ENCODE results near the gene PEX11G. TPM values are rescaled to one million over a fixed set of nuclear protein-coding genes. Genes with fewer than 3 reads are reported as not detected.

The PEX11G gene
- total and polyA plus RNA-seq, 9 of the 15 experiments (the other 6 are each of a cell fraction or from before 2014, with no cell fraction given) = 0.07 to 3.2 (median 0.70) TPM; not detected in 1

GRCh38 chr19:7505682-7506384, 17.0 kb upstream of the PEX11G start (continued):
- no peak for TF ChIP-seq SFPQ (IDR thresholded peaks at IDR 0.05; ENCODE audit: low read depth, low read length)
- peak; percentile 11; the same call in 1 of the 2 replicates for TF ChIP-seq ATF7 (IDR thresholded peaks at IDR 0.05)
- TF ChIP-seq MTF1 (CRISPR knock-in tag; IDR thresholded peaks at IDR 0.05; ENCODE audit: borderline replicate concordance) = no peak
- no peak for TF ChIP-seq FOXM1 (IDR thresholded peaks at IDR 0.05; ENCODE audit: low read depth)
- no peak for TF ChIP-seq FOXM1 (CRISPR knock-in tag; IDR thresholded peaks at IDR 0.05; ENCODE audit: low read depth)
- TF ChIP-seq MCM7 (IDR thresholded peaks at IDR 0.05) = no peak
- TF ChIP-seq ZNF431 (CRISPR knock-in tag; IDR thresholded peaks at IDR 0.05) = no peak
- no peak for TF ChIP-seq ATF1 (CRISPR knock-in tag; IDR thresholded peaks at IDR 0.05)
- peak; percentile 15; the same call in 1 of the 2 replicates for TF ChIP-seq ATF1 (tag; IDR thresholded peaks at IDR 0.05)
- TF ChIP-seq POLR3A (IDR thresholded peaks at IDR 0.05; ENCODE audit: borderline replicate concordance, extremely low read depth, insufficient read depth, insufficient read length) = no peak
- TF ChIP-seq KDM1A (IDR thresholded peaks at IDR 0.05) = peak in 1 of 2 experiments; percentile 36; a peak in 1 of 4 replicates
- TF ChIP-seq ZNF133 (CRISPR knock-in tag; IDR thresholded peaks at IDR 0.05) = no peak
- TF ChIP-seq ZNF165 (CRISPR knock-in tag; IDR thresholded peaks at IDR 0.05; ENCODE audit: borderline replicate concordance) = no peak
- TF ChIP-seq TGIF2 (CRISPR knock-in tag; IDR thresholded peaks at IDR 0.05) = no peak
- peak; percentile 48; the same call in 1 of the 2 replicates for TF ChIP-seq SMARCA4 (IDR thresholded peaks at IDR 0.05)
- 0 out of 2 replicates have a peak, but pooled peaks have one; percentile 20 for TF ChIP-seq MTA3 (IDR thresholded peaks at IDR 0.05; ENCODE audit: borderline replicate concordance)
- no peak for TF ChIP-seq BACH1 (tag; IDR thresholded peaks at IDR 0.05)
- no peak for TF ChIP-seq HCFC1 (IDR thresholded peaks at IDR 0.05; ENCODE audit: low read depth, low read length)
- TF ChIP-seq EP400 (IDR thresholded peaks at IDR 0.05) = peak; percentile 88
- TF ChIP-seq SRSF1 (IDR thresholded peaks at IDR 0.05; ENCODE audit: low read depth, low read length) = no peak
- peak; percentile 30; the same call in 1 of the 2 replicates for TF ChIP-seq TEAD4 (IDR thresholded peaks at IDR 0.05; ENCODE audit: low read length)
- no peak for TF ChIP-seq TEAD4 (CRISPR knock-in tag; IDR thresholded peaks at IDR 0.05; ENCODE audit: borderline replicate concordance)
- TF ChIP-seq USF1 (CRISPR knock-in tag; IDR thresholded peaks at IDR 0.05) = peak; percentile 92
- TF ChIP-seq ZNF764 (CRISPR knock-in tag; IDR thresholded peaks at IDR 0.05; ENCODE audit: low read depth) = no peak
- no peak for TF ChIP-seq ZNF445 (CRISPR knock-in tag; IDR thresholded peaks at IDR 0.05; ENCODE audit: low read depth)
- no peak for TF ChIP-seq ZNF785 (CRISPR knock-in tag; IDR thresholded peaks at IDR 0.05)
- no peak for TF ChIP-seq CEBPB (tag; IDR thresholded peaks at IDR 0.05)
- peak; percentile 79 for TF ChIP-seq MAFG (tag; conservative IDR thresholded peaks at IDR 0.05)
- TF ChIP-seq KLF6 (CRISPR knock-in tag; IDR thresholded peaks at IDR 0.05; ENCODE audit: borderline replicate concordance) = 0 out of 2 replicates have a peak, but pooled peaks have one; percentile 7
- 0 out of 2 replicates have a peak, but pooled peaks have one; percentile 3 for TF ChIP-seq MAFK (IDR thresholded peaks at IDR 0.05; ENCODE audit: low read length)

Measured in K562 (cell line).